Thyroid gland (tissue), 4 donors: ENCODE results near the gene TUBGCP3.

Experiments
- CTCF ChIP-seq, 6 experiments: fragments of 200-600 bp in 3 of 6; fragments of 450-650 bp in 3 of 6; sonication (generic) in 3 of 6; IDR thresholded peaks; one replicate each; pipeline ENCODE4 v1.5.1; 2016 to 2019; ENCODE audit warnings: antibody characterized with exemption in 6 of 6, mild to moderate bottlenecking in 2 of 6, inconsistent platforms in 1 of 6, moderate library complexity in 1 of 6
- POLR2A ChIP-seq, 2 donors: fragments of 450-650 bp; IDR thresholded peaks; one replicate each; pipeline ENCODE4 v1.6.1; 2017; ENCODE audit warnings: antibody characterized with exemption in 2 of 2, mild to moderate bottlenecking in 2 of 2, moderate library complexity in 1 of 2

- TF ChIP-seq CTCF (IDR thresholded peaks at IDR 0.05) (no peak), POLR2A (IDR thresholded peaks at IDR 0.05) (no peak)
These were observed 136.2 kb downstream of the TUBGCP3 start for GRCh38 chr13:112451512-112452379.
